ENCODE results near the gene EPO. TPM values are rescaled to one million over a fixed set of nuclear protein-coding genes. Genes with fewer than 3 reads are reported as not detected.

EPO gene
- total and polyA plus RNA-seq, 2 of the 8 experiments (the other 6 are each of a cell fraction or from before 2014, with no cell fraction given) = 0.42 to 0.95 TPM

DNA sequence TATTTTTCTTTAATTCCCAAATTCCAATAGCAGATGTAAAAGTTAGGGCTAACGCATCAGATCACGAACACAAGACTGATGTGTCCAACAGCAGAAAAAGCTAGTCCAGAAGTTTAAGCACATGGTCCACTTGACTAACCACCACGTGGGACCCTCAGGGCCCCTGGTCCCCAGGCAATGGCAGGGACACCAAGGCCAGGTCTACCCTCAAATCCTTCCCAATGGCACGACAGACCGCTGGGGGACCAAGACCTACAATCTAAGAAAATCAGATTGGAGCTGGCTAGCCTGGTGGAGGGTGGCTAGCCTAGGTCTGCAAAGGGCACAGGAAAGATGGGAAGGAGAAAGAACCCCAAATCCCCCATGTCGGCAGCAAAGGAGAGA is 27.7 kb upstream of the EPO start (continued):
- TF ChIP-seq CHD7 (IDR thresholded peaks at IDR 0.05; ENCODE audit: insufficient replicate concordance, low read length) (no peak), KDM4A (IDR thresholded peaks at IDR 0.05; ENCODE audit: low read depth, low read length, severe bottlenecking) (no peak), SRF (IDR thresholded peaks at IDR 0.05; ENCODE audit: low read depth, low read length) (no peak), RAD21 (IDR thresholded peaks at IDR 0.05 in 1 of 2, conservative IDR thresholded peaks at IDR 0.05 in 1 of 2; ENCODE audit: low read depth in 2 of 2, low read length in 2 of 2) (no peak), USF2 (IDR thresholded peaks at IDR 0.05; ENCODE audit: low read length) (no peak)

All from H1 (cell line).